RPMI8226 (cell line): ENCODE measurements around the gene SLC22A4.
A peak's percentile ranks its signal among the peaks of the same experiment; 100 is the strongest.

Experiments
- DNase-seq: peaks from one replicate; pipeline ENCODE4 v3.0.0-alpha.2; 2015

SLC22A4 gene

GRCh38 chr5:132344775-132345514 lies 50.8 kb downstream of the SLC22A4 start:
- no peak for DNase-seq

GRCh38 chr5:132353486-132353995 lies 59.3 kb downstream of the SLC22A4 start:
- no peak for DNase-seq

- DNase-seq = no peak
These were observed 60.4 kb downstream of the SLC22A4 start for GRCh38 chr5:132354381-132355139.

GRCh38 chr5:132355140-132355765 lies 61.1 kb downstream of the SLC22A4 start:
- DNase-seq = no peak

- no peak for DNase-seq
These were observed 64.6 kb downstream of the SLC22A4 start for GRCh38 chr5:132358775-132359174.

GRCh38 chr5:132362086-132362485 lies 67.9 kb downstream of the SLC22A4 start:
- no peak for DNase-seq

- DNase-seq = peak; percentile 12
These were observed 69.4 kb downstream of the SLC22A4 start for GRCh38 chr5:132363431-132364112.

- no peak for DNase-seq
These were observed 70.1 kb downstream of the SLC22A4 start for GRCh38 chr5:132364319-132364718.

- DNase-seq = no peak
These were observed 71.0 kb downstream of the SLC22A4 start for GRCh38 chr5:132365213-132365612.

GRCh38 chr5:132368186-132368585 lies 74.0 kb downstream of the SLC22A4 start:
- DNase-seq = no peak

- DNase-seq = no peak
These were observed 74.8 kb downstream of the SLC22A4 start for GRCh38 chr5:132369007-132369473.

- peak; percentile 90 for DNase-seq
These were observed 75.4 kb downstream of the SLC22A4 start, which contains the start of gene SLC22A5 for GRCh38 chr5:132369474-132370180. TSS of gene SLC22A5 (plus strand) at chr5:132369710. CDS start at chr5:132369973, 263 bp downstream.

GRCh38 chr5:132370181-132370970 lies 76.2 kb downstream of the SLC22A4 start:
- DNase-seq = peak; percentile 20

- DNase-seq = peak; percentile 6
These were observed 76.9 kb downstream of the SLC22A4 start for GRCh38 chr5:132370971-132371602.

GRCh38 chr5:132371603-132371994 lies 77.4 kb downstream of the SLC22A4 start:
- peak; percentile 79 for DNase-seq

- DNase-seq = peak; percentile 62
These were observed 77.9 kb downstream of the SLC22A4 start for GRCh38 chr5:132372127-132372526.

GRCh38 chr5:132372542-132372941 lies 78.3 kb downstream of the SLC22A4 start:
- peak; percentile 73 for DNase-seq

GRCh38 chr5:132375957-132376356 lies 81.8 kb downstream of the SLC22A4 start:
- DNase-seq = no peak

- DNase-seq = no peak
These were observed 82.8 kb downstream of the SLC22A4 start for GRCh38 chr5:132376694-132377641.
